ENCODE measurements around the gene CYP4F8.
A peak's percentile ranks its signal among the peaks of the same experiment; 100 is the strongest.

Gene CYP4F8

DNA sequence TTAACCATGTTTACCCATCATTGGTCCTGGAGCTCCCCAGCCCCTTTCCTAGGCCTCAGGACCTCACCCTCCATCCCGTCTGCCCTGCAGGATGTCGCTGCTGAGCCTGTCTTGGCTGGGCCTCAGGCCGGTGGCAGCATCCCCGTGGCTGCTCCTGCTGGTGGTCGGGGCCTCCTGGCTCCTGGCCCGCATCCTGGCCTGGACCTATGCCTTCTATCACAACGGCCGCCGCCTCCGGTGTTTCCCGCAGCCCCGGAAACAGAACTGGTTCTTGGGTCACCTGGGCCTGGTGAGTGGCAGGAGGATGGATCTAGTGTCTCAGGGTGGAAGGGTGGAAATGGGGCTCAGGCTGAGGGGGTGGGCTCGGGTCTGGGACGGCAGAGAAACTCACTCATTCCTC, 508 bp downstream of the CYP4F8 start:
- Histone ChIP-seq H3K27me3 (no peaks in the 10 kb centered on the region), H3K9me3 (no peaks in the 10 kb centered on the region), H3K36me3 (no peaks in the 10 kb centered on the region), H3K27ac (no peak overlapping the region), H4K20me1 (no peaks in the 10 kb centered on the region), H3K4me1 (peaks cover 13% of the 10 kb centered on the region), H3K9ac (no peak overlapping the region), H3K4me3 (no peak overlapping the region), H3K4me2 (no peak overlapping the region)
- no peak for TF ChIP-seq Cebpa-rat (IDR thresholded peaks at IDR 0.05)

DNA sequence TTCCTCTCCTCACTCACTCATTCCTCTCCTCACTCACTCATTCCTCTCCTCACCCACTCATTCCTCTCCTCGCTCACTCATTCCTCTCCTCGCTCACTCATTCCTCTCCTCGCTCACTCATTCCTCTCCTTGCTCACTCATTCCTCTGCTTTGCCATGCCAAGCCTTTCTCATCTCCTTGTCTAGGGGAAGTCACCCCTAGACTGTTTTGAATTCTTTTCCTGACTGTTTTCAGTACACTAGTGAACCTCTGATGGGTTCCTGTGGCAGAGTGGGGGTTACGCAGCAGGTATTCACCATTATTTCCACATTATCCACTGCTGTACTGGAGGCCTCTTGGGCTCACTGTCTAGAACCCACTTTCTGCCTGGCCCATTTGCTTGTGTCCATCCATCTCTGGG, 1.2 kb downstream of the CYP4F8 start:
- H4K20me1 ChIP-seq: no peaks in the 10 kb centered on the region
- no peak for TF ChIP-seq Cebpa-rat (IDR thresholded peaks at IDR 0.05)

DNA sequence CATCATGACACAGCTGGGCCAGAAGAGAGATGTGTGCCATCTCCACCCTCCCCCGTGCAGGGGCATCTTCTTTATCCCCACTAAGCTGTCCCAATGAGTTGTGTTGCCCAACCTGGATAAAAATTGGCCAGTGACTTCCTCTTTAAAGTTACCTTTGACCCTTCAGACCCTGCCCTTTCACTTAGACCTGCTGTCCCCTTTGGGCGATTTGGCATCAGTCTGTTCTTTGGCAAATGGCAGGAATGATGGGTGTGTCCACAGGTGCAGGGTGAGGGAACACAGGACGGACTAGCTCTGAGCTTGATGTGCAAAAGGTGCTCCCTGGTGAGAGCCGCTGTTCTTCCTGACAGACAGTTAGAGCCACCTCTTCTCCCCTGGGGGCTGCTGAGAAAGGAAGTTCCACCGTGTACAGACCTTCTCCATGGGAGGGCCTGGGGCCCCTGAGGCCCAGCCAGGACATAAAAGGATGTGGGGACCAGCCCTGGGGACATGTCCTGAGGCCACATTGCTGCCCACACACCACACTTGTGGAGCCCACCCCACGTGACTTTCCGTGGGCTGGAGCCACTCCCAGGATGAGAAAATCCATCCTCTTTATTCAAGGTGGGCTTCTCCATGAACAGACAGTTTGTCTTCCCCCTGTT, 1.7 kb downstream of the CYP4F8 start:
- no peak for TF ChIP-seq Cebpa-rat (IDR thresholded peaks at IDR 0.05)
- H3K4me2 ChIP-seq: peak overlapping the region; percentile 44
- H3K4me3 ChIP-seq: no peak overlapping the region
- H3K27ac ChIP-seq: no peak overlapping the region
- no peak overlapping the region for H3K9ac ChIP-seq
- H3K9me3 ChIP-seq: no peaks in the 10 kb centered on the region
- H3K27me3 ChIP-seq: no peaks in the 10 kb centered on the region
- H3K4me1 ChIP-seq: peaks cover 13% of the 10 kb centered on the region
- H4K20me1 ChIP-seq: no peaks in the 10 kb centered on the region
- no peaks in the 10 kb centered on the region for H3K36me3 ChIP-seq

More for the DNA sequence above, 1.2 kb downstream of the CYP4F8 start:
- Histone ChIP-seq H3K27me3 (no peaks in the 10 kb centered on the region), H3K4me3 (no peak overlapping the region), H3K9ac (no peak overlapping the region), H3K4me1 (peaks cover 13% of the 10 kb centered on the region), H3K27ac (no peak overlapping the region), H3K9me3 (no peaks in the 10 kb centered on the region), H3K36me3 (no peaks in the 10 kb centered on the region), H3K4me2 (no peak overlapping the region)

DNA sequence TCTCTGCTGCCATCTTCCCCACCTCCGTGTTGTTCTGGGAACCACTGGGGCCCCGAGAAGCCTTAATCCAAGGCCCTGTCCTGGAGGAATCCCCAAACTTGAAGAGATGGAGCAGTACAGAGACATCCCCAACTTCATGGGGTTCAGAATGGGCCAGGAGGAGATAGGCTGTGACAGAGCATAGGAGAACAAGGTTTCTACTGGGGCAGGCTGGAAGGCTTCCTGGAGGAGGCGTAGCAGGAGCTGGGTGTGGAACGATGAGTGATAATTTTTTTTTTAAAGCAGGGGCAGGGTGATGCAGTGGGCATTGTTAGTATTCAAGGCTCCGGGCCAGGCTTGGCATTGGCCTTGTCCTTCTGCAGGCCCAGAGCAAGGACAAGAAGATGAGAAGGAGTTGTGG, 3.3 kb downstream of the CYP4F8 start:
- Histone ChIP-seq H4K20me1 (no peaks in the 10 kb centered on the region), H3K27me3 (no peaks in the 10 kb centered on the region), H3K36me3 (no peaks in the 10 kb centered on the region), H3K27ac (no peak overlapping the region), H3K4me3 (no peak overlapping the region), H3K9me3 (no peaks in the 10 kb centered on the region), H3K4me1 (peaks cover 13% of the 10 kb centered on the region), H3K9ac (no peak overlapping the region), H3K4me2 (peak overlapping the region; percentile 24)
- TF ChIP-seq Cebpa-rat (IDR thresholded peaks at IDR 0.05): no peak

DNA sequence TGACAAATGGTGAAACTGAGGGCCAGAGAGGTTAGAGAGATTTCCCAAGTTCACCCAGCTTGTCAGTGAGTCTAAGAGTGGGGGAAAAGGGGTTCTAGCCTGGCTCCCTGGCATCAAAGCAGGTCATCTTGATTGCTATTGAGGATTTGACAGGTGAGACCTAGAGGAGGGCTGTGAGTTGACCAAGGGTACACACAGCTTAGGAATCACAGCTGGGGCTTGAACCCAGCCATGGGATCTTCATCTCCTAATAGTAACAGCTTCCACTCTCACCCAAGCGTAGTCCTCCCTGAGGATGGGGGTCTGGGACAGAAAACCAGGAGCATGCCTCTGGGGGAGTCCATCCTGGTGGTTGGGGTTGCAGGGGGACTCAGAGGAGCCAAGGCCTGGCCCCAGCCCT, 6.8 kb downstream of the CYP4F8 start:
- Histone ChIP-seq H3K27ac (no peak overlapping the region), H3K4me2 (no peak overlapping the region), H3K36me3 (no peaks in the 10 kb centered on the region), H3K9me3 (no peaks in the 10 kb centered on the region), H3K27me3 (no peaks in the 10 kb centered on the region), H3K9ac (no peak overlapping the region), H3K4me1 (peaks cover 9% of the 10 kb centered on the region), H4K20me1 (no peaks in the 10 kb centered on the region), H3K4me3 (no peak overlapping the region)
- TF ChIP-seq Cebpa-rat (IDR thresholded peaks at IDR 0.05): no peak

DNA sequence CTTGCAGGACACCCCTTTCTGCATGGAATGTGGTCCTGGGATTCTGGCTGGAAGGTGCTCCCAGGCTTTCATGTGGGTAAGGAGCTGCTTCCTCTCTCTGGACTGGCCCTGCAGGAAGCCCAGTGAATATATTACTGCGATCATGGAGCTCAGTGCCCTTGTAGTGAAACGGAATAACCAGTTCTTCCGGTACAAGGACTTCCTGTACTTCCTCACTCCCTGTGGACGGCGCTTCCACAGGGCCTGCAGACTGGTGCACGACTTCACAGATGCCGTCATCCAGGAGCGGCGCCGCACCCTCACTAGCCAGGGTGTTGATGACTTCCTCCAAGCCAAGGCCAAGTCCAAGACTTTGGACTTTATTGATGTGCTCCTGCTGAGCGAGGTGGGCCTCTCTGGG, 8.0 kb downstream of the CYP4F8 start:
- no peaks in the 10 kb centered on the region for H3K36me3 ChIP-seq
- H3K4me2 ChIP-seq: no peak overlapping the region
- peaks cover 2% of the 10 kb centered on the region; the same call in 1 of the 2 replicates for H3K4me1 ChIP-seq
- TF ChIP-seq Cebpa-rat (IDR thresholded peaks at IDR 0.05): no peak
- H3K27ac ChIP-seq: no peak overlapping the region
- no peak overlapping the region for H3K4me3 ChIP-seq
- H3K27me3 ChIP-seq: no peaks in the 10 kb centered on the region
- H3K9ac ChIP-seq: no peak overlapping the region
- H4K20me1 ChIP-seq: no peaks in the 10 kb centered on the region
- H3K9me3 ChIP-seq: no peaks in the 10 kb centered on the region

DNA sequence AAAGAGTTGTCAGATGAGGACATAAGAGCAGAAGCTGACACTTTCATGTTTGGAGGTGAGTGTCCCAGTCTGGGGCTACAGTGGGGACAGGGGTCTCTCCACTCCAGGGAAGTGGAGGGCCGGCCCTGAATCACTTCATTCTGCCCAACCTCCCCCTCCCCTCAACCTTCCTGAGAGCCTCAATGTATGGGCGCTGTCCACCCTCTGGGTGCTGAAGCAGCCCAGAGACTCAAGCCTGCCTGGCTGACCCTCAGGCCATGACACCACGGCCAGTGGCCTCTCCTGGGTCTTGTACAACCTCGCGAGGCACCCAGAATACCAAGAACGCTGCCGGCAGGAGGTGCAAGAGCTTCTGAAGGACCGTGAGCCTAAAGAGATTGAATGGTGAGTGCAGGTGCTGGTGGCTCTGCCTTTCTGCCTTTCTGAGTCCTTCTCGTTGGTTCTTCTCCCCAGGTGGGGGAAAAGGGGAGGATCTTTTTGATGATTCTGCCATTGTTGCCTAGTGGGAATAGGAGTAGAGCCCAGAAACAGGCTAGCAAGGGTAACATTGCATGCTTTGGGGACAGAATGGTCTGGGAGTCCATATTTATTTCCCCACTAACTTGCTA, 8.8 kb downstream of the CYP4F8 start:
- H3K4me3 ChIP-seq: no peak overlapping the region
- no peaks in the 10 kb centered on the region for H3K4me1 ChIP-seq
- H3K36me3 ChIP-seq: no peaks in the 10 kb centered on the region
- H3K9me3 ChIP-seq: no peaks in the 10 kb centered on the region
- no peaks in the 10 kb centered on the region for H4K20me1 ChIP-seq
- H3K9ac ChIP-seq: no peak overlapping the region
- no peak for TF ChIP-seq Cebpa-rat (IDR thresholded peaks at IDR 0.05)
- H3K4me2 ChIP-seq: no peak overlapping the region
- no peaks in the 10 kb centered on the region for H3K27me3 ChIP-seq
- H3K27ac ChIP-seq: no peak overlapping the region

DNA sequence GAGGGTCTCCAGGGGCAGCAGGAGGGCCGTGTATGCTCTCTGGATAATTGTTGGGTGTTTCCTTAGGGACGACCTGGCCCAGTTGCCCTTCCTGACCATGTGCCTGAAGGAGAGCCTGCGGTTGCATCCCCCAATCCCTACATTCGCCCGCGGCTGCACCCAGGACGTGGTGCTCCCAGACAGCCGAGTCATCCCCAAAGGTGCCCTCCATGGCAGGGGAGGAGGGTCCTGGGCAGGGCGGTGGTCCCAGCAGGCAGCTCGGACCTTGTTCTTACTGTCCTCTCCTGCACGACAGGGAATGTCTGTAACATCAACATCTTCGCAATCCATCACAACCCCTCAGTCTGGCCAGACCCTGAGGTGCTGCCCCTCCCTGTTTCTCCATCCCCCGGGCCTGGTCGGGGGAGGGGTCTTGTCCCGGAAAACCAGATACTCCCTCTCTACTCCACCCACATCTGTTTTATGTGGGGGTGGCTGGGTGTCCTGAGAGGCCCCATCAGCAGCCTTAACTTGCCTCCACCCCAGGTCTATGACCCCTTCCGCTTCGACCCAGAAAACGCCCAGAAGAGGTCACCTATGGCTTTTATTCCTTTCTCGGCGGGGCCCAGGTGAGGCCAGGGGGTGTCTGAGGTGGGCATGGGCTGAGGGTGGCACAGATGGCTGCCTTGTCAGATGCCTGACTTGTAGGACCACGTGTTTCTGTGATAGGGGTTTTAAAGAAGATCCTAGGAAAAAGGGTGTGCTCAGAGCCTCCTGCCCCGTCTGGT, 13.4 kb downstream of the CYP4F8 start:
- Histone ChIP-seq H3K4me3 (peak overlapping the region; percentile 62), H3K4me2 (peak overlapping the region; percentile 72), H3K9ac (no peak overlapping the region), H3K36me3 (no peaks in the 10 kb centered on the region), H3K4me1 (peaks cover 10% of the 10 kb centered on the region), H3K9me3 (no peaks in the 10 kb centered on the region), H3K27me3 (no peaks in the 10 kb centered on the region), H3K27ac (no peak overlapping the region), H4K20me1 (no peaks in the 10 kb centered on the region)
- no peak for TF ChIP-seq Cebpa-rat (IDR thresholded peaks at IDR 0.05)

DNA sequence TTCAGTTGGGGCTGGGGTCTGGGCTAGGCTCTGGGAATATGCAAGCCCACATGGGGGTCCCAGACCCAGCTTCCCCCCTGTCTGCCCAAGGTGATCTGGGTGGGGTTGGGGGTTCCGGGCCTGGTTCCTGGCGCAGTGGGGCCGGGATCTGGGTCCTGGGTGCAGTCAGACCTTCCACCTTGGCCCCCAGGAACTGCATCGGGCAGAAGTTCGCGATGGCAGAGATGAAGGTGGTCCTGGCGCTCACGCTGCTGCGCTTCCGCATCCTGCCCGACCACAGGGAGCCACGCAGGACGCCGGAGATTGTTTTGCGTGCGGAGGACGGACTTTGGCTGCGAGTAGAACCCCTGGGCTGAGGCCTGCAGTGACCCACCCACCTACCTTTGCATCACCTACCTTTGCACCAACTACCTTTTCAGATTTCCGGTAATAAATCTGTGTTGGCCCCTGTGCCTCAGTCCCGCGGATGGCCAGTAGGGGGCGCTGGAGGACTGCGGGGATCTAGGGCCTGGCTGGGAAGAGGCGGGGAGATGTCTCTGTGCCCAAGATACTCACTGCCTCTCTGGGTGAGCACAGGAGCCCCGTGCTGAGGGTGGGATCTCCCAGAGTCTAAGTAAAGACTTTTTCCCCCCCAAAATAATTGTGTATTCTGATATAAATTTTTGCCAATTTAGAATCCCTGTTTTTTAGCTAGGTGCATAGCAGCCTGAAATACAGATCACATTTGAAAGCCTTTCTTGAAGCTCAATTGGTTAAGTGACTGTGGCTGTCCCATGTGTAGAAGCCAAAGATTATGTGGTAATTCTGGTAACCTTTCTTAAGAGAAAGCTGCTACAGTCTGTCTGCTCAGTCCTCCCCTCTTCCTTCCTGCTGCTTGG, 14.2 kb downstream of the CYP4F8 start:
- H3K4me1 ChIP-seq: peaks cover 16% of the 10 kb centered on the region
- H3K4me2 ChIP-seq: peak overlapping the region; percentile 72
- no peak overlapping the region for H3K9ac ChIP-seq
- no peak for TF ChIP-seq Cebpa-rat (IDR thresholded peaks at IDR 0.05)
- H3K36me3 ChIP-seq: no peaks in the 10 kb centered on the region
- no peaks in the 10 kb centered on the region for H3K27me3 ChIP-seq
- no peak overlapping the region for H3K27ac ChIP-seq
- peak overlapping the region; percentile 62 for H3K4me3 ChIP-seq
- H4K20me1 ChIP-seq: no peaks in the 10 kb centered on the region
- no peaks in the 10 kb centered on the region for H3K9me3 ChIP-seq
